Measurements from ENCODE around the gene EPB41L4B. TPM values are rescaled to one million over a fixed set of nuclear protein-coding genes. Genes with fewer than 3 reads are reported as not detected.
A peak's percentile ranks its signal among the peaks of the same experiment; 100 is the strongest.

The EPB41L4B gene
- total and polyA plus RNA-seq, 2 of the 13 experiments (the other 11 are each of a cell fraction or from before 2014, with no cell fraction given), result 17.6 to 22.1 TPM

- TF ChIP-seq SP2 (CRISPR knock-in tag; IDR thresholded peaks at IDR 0.05), result no peak
- no peak for TF ChIP-seq ZNF691 (CRISPR knock-in tag; IDR thresholded peaks at IDR 0.05; ENCODE audit: borderline replicate concordance, low read depth)
These were observed 4.2 kb upstream of the EPB41L4B start (continued) for GRCh38 chr9:109325089-109325488.

- POLR2A ChIA-PET, result no interaction called here
- Histone ChIP-seq H3K27me3 (ENCODE audit: control insufficient read depth in 1 of 2, insufficient read depth in 2 of 2, low read length in 2 of 2) (peaks cover 0 to 4% of the 10 kb centered on the region in 2 experiments; a peak in 2 of 5 replicates), H3K79me2 (ENCODE audit: insufficient read depth, low read length) (peaks cover 8% of the 10 kb centered on the region), H3K9me3 (ENCODE audit: low read length) (no peaks in the 10 kb centered on the region), H3K36me3 (replicated peaks in 1 of 2; ENCODE audit: control insufficient read depth in 1 of 2, insufficient read depth in 2 of 2, low read length in 2 of 2) (no peaks in the 10 kb centered on the region), H2AFZ (ENCODE audit: low read length) (no peak overlapping the region), H3K4me2 (ENCODE audit: low read depth, low read length) (no peak overlapping the region), H3K4me3 (replicated peaks in 1 of 3; ENCODE audit: insufficient read depth in 1 of 3, low read depth in 2 of 3, low read length in 3 of 3) (no peak overlapping the region), H3K9ac (ENCODE audit: insufficient read depth, low read depth, low read length) (no peak overlapping the region), H4K20me1 (ENCODE audit: insufficient read depth, low read length) (no peaks in the 10 kb centered on the region), H3K27ac (ENCODE audit: extremely low read length, insufficient read depth, low read length) (no peak overlapping the region), H3K4me1 (ENCODE audit: insufficient read depth, low read length) (peaks cover 37% of the 10 kb centered on the region)
- intact Hi-C loops (cut with micrococcal nuclease; ENCODE audit: unreplicated experiment) (loop anchor here (10.0 kb wide), 1 partner anchor 209 kb away; the partner anchor contains the start of gene TMEM245), in situ Hi-C loops (cut with HindIII; ENCODE audit: extremely low pct_ligation_motif_present, low pct_unique_long_range_greater_than_20kb) (loop anchor here (5.0 kb wide), 1 partner anchor 131 kb away; no protein-coding TSS in a partner anchor)
- TF ChIP-seq ZNF3 (CRISPR knock-in tag; IDR thresholded peaks at IDR 0.05) (peak; percentile 56; the same call in 1 of the 2 replicates), REL (CRISPR knock-in tag; conservative IDR thresholded peaks at IDR 0.05) (no peak)
- CTCF ChIA-PET (ENCODE audit: low intra/inter-chr PET ratio, low total read pairs), result no interaction called here
- WGBS (ENCODE audit: low lambda C conversion rate), result 51% methylated on average over 3 of the region's 3 CpGs
- ATAC-seq (no peak), FAIRE-seq (no peak), DNase-seq (ENCODE audit: low spot score) (no peak)
- no TSS peak for BruUV-seq (replicated peaks)
These were observed 2.9 kb upstream of the EPB41L4B start for GRCh38 chr9:109323771-109324170.

GRCh38 chr9:109321727-109322126 is 868 bp upstream of the EPB41L4B start:
- no peak overlapping the region for H3K9ac ChIP-seq (ENCODE audit: insufficient read depth, low read depth, low read length)
- 44% methylated on average over 5 of the region's 5 CpGs for WGBS (ENCODE audit: low lambda C conversion rate)
- no peak overlapping the region for H2AFZ ChIP-seq (ENCODE audit: low read length)
- TF ChIP-seq ZNF329 (CRISPR knock-in tag; IDR thresholded peaks at IDR 0.05; ENCODE audit: low read depth) (no peak), ZNF20 (CRISPR knock-in tag; IDR thresholded peaks at IDR 0.05) (0 out of 2 replicates have a peak, but pooled peaks have one; percentile 16), ZNF629 (CRISPR knock-in tag; conservative IDR thresholded peaks at IDR 0.05) (peak; percentile 75)
- intact Hi-C loops (cut with micrococcal nuclease; ENCODE audit: unreplicated experiment) (loop anchor here (1.0 to 10.0 kb wide), 4 partner anchors 77 to 207 kb away; partner anchors contain the start of gene TMEM245), in situ Hi-C loops (cut with HindIII; ENCODE audit: extremely low pct_ligation_motif_present, low pct_unique_long_range_greater_than_20kb) (loop anchor here (5.0 kb wide), 1 partner anchor 129 kb away; no protein-coding TSS in a partner anchor)
- ChIA-PET CTCF (ENCODE audit: low intra/inter-chr PET ratio, low total read pairs) (interaction anchor here (1.2 to 2.8 kb wide), 6 partner anchors 71 to 223 kb away, joined by 4 to 22 read pairs (median 14); no protein-coding TSS in a partner anchor), POLR2A (interaction anchor here (0.9 to 1.7 kb wide), 4 partner anchors 14 to 138 kb away, joined by 4 to 5 read pairs (median 4); no protein-coding TSS in a partner anchor)
- DNase-seq (ENCODE audit: low spot score), result no peak
- H3K27me3 ChIP-seq (ENCODE audit: control insufficient read depth in 1 of 2, insufficient read depth in 2 of 2, low read length in 2 of 2), result peaks cover 0 to 4% of the 10 kb centered on the region in 2 experiments; a peak in 2 of 5 replicates
- H3K4me2 ChIP-seq (ENCODE audit: low read depth, low read length), result peak overlapping the region; percentile 70
- no peak for ATAC-seq
- H3K4me1 ChIP-seq (ENCODE audit: insufficient read depth, low read length), result peaks cover 40% of the 10 kb centered on the region
- no peak overlapping the region for H3K27ac ChIP-seq (ENCODE audit: extremely low read length, insufficient read depth, low read length)
- no TSS peak for BruUV-seq (replicated peaks)
- peaks cover 27% of the 10 kb centered on the region for H3K79me2 ChIP-seq (ENCODE audit: insufficient read depth, low read length)
- peak overlapping the region in 1 of 3 experiments; percentile 59; a peak in 1 of 6 replicates for H3K4me3 ChIP-seq (replicated peaks in 1 of 3; ENCODE audit: insufficient read depth in 1 of 3, low read depth in 2 of 3, low read length in 3 of 3)
- no peaks in the 10 kb centered on the region for H3K36me3 ChIP-seq (replicated peaks in 1 of 2; ENCODE audit: control insufficient read depth in 1 of 2, insufficient read depth in 2 of 2, low read length in 2 of 2)
- peak; percentile 40 for FAIRE-seq
- H4K20me1 ChIP-seq (ENCODE audit: insufficient read depth, low read length), result no peaks in the 10 kb centered on the region
- no peaks in the 10 kb centered on the region for H3K9me3 ChIP-seq (ENCODE audit: low read length)

Data from HepG2 (cell line).